SK-N-SH (cell line): ENCODE data around the gene OXSR1. TPM values are rescaled to one million over a fixed set of nuclear protein-coding genes. Genes with fewer than 3 reads are reported as not detected.

Experiments
- CTCF ChIA-PET: fragments of 300-600, 350-600 bp; formaldehyde crosslinking; extraction: SDS; loops from one replicate; lab custom pipeline; 2021; lab: Yijun Ruan, JAX
- POLR2A ChIA-PET: fragments of 350-600 bp; sonication (Branson Sonifier 250); formaldehyde crosslinking; extraction: SDS; loops from one replicate; lab custom pipeline; 2020; ENCODE audit warnings: antibody characterized with exemption, inconsistent platforms; lab: Yijun Ruan, JAX
- DNase-seq: peaks from one replicate; pipeline ENCODE4 v3.0.0; 2012
- H2AFZ ChIP-seq: fragments of 200-600 bp; sonication (generic); 2 replicates; pipeline ENCODE4 v1.8.1; 2016; ENCODE audit warnings: antibody characterized with exemption, mild to moderate bottlenecking, low read depth
- H3F3A ChIP-seq: fragments of 200-600 bp; sonication (generic); replicated peaks from 2 replicates; pipeline ENCODE3; 2016; ENCODE audit warnings: antibody characterized with exemption, mild to moderate bottlenecking; ENCODE audit not compliant: insufficient read depth
- H3K27ac ChIP-seq, 2 experiments: fragments of 200-500 bp in 1 of 2; fragments of 200-600 bp in 1 of 2; sonication (Bioruptor generic) in 1 of 2; sonication (generic), shearing (Covaris generic) in 1 of 2; 2 replicates each; pipeline versions ENCODE4 v1.5.1 to v1.6.1; 2014 to 2016; ENCODE audit warnings: low read depth in 2 of 2, inconsistent platforms in 1 of 2, low read length in 1 of 2, mild to moderate bottlenecking in 1 of 2, mixed read lengths in 1 of 2
- H3K27me3 ChIP-seq: fragments of 200-600 bp; sonication (generic), shearing (Covaris generic); 2 replicates; pipeline ENCODE4 v1.6.1; 2016; ENCODE audit warnings: mixed run types; ENCODE audit not compliant: insufficient read depth
- H3K36me3 ChIP-seq, 2 experiments: fragments of 200-500 bp in 1 of 2; fragments of 200-600 bp in 1 of 2; sonication (Bioruptor generic) in 1 of 2; sonication (generic) in 1 of 2; replicated peaks in 1 of 2; 2 replicates each; pipeline versions ENCODE3 to v1.5.1; 2014 to 2016; ENCODE audit warnings: low read length in 1 of 2, mild to moderate bottlenecking in 1 of 2; ENCODE audit not compliant: insufficient read depth in 2 of 2, control insufficient read depth in 1 of 2
- H3K4me1 ChIP-seq, 2 experiments: fragments of 200-500 bp in 1 of 2; fragments of 200-600 bp in 1 of 2; sonication (Bioruptor generic) in 1 of 2; sonication (generic), shearing (Covaris generic) in 1 of 2; 2 replicates each; pipeline versions ENCODE4 v1.5.1 to v1.6.1; 2014 to 2016; ENCODE audit warnings: low read depth in 1 of 2, low read length in 1 of 2, mixed run types in 1 of 2; ENCODE audit not compliant: insufficient read depth in 2 of 2, control insufficient read depth in 1 of 2
- H3K4me2 ChIP-seq: fragments of 200-600 bp; sonication (generic), shearing (Covaris generic); 2 replicates; pipeline ENCODE4 v1.6.1; 2017; ENCODE audit warnings: mixed run types
- H3K4me3 ChIP-seq, 2 experiments: fragments of 200-500 bp in 1 of 2; fragments of 200-600 bp in 1 of 2; sonication (Bioruptor generic) in 1 of 2; sonication (generic), shearing (Covaris generic) in 1 of 2; 2 replicates each; pipeline versions ENCODE4 v1.5.1 to v1.8.1; 2014 to 2016; ENCODE audit warnings: low read depth in 2 of 2, inconsistent platforms in 1 of 2, low read length in 1 of 2, mild to moderate bottlenecking in 1 of 2, mixed read lengths in 1 of 2, moderate library complexity in 1 of 2
- H3K79me2 ChIP-seq: fragments of 200-600 bp; sonication (generic); 2 replicates; pipeline ENCODE4 v1.8.1; 2017; ENCODE audit warnings: mild to moderate bottlenecking; ENCODE audit not compliant: insufficient read depth
- H3K9ac ChIP-seq: fragments of 200-600 bp; sonication (generic); 2 replicates; pipeline ENCODE4 v1.6.1; 2017; ENCODE audit warnings: mixed run types
- H3K9me2 ChIP-seq: fragments of 200-600 bp; sonication (generic); 2 replicates; pipeline ENCODE4 v1.6.1; 2017; ENCODE audit warnings: mixed run types
- H3K9me3 ChIP-seq: fragments of 200-600 bp; sonication (generic); 2 replicates; pipeline ENCODE4 v1.6.1; 2017; ENCODE audit warnings: mixed run types, mild to moderate bottlenecking, moderate library complexity
- H4K20me1 ChIP-seq: fragments of 200-600 bp; sonication (generic); 2 replicates; pipeline ENCODE4 v1.6.1; 2017; ENCODE audit warnings: mild to moderate bottlenecking, mixed run types; ENCODE audit not compliant: insufficient read depth
- EP300 ChIP-seq, 2 experiments: IDR thresholded peaks; 2 replicates each; pipeline versions ENCODE4 v1.4.0 to v1.6.1; 2012; ENCODE audit warnings: borderline replicate concordance in 1 of 2, low read depth in 1 of 2, low read length in 1 of 2
- FOSL2 ChIP-seq: IDR thresholded peaks from 2 replicates; pipeline ENCODE4 v1.4.0; 2012; ENCODE audit warnings: low read depth, mild to moderate bottlenecking, moderate library complexity, borderline replicate concordance
- GATA2 ChIP-seq: sonication (generic); formaldehyde crosslinking; IDR thresholded peaks from 2 replicates; pipeline ENCODE4 v1.5.0; 2020; ENCODE audit warnings: mild to moderate bottlenecking, missing genetic modification reagents
- JUND ChIP-seq: IDR thresholded peaks from 2 replicates; pipeline ENCODE4 v1.4.0; 2012
- NFIC ChIP-seq: IDR thresholded peaks from 2 replicates; pipeline ENCODE4 v1.4.0; 2012; ENCODE audit warnings: borderline replicate concordance
- NRF1 ChIP-seq: IDR thresholded peaks from 2 replicates; pipeline ENCODE4 v1.6.1; 2012; ENCODE audit warnings: low read depth, mild to moderate bottlenecking, low read length
- POLR2AphosphoS5 ChIP-seq: IDR thresholded peaks from 2 replicates; pipeline ENCODE4 v1.6.1; 2012; ENCODE audit warnings: low read depth, low read length
- RAD21 ChIP-seq: IDR thresholded peaks from 2 replicates; pipeline ENCODE4 v1.6.1; 2012; ENCODE audit warnings: mild to moderate bottlenecking, low read length
- RCOR1 ChIP-seq: fragments of 150-350 bp; IDR thresholded peaks from 2 replicates; pipeline ENCODE4 v1.6.1; 2017; ENCODE audit warnings: antibody characterized with exemption, low read length
- RFX5 ChIP-seq: IDR thresholded peaks from 2 replicates; pipeline ENCODE4 v1.6.1; 2012; ENCODE audit warnings: mild to moderate bottlenecking, improper control_type of control experiment, low read length
- RXRA ChIP-seq: IDR thresholded peaks from 2 replicates; pipeline ENCODE4 v1.4.0; 2012; ENCODE audit warnings: low read depth, mild to moderate bottlenecking, borderline replicate concordance
- TEAD4 ChIP-seq: IDR thresholded peaks from 2 replicates; pipeline ENCODE4 v1.4.0; 2012; ENCODE audit warnings: mild to moderate bottlenecking, borderline replicate concordance; ENCODE audit not compliant: insufficient read depth
- ZBTB33 ChIP-seq: IDR thresholded peaks from 2 replicates; pipeline ENCODE4 v1.4.0; 2012; ENCODE audit warnings: low read depth, borderline replicate concordance
- WGBS: methylation state at CpG from one replicate; pipeline ENCODE4 v1.1.6; 2017; ENCODE audit warnings: low lambda C conversion rate; 5-methylcytosine and 5-hydroxymethylcytosine counted together
- polyA plus RNA-seq, 3 experiments: library from polyadenylated mRNA; depleted of rRNA; stranded (reverse); fragments of >200 nt; gene quantifications; 2 replicates each; pipeline ENCODE4 v1.2.3, GENCODE V29; 2012
- TF ChIP-seq, protein P1 (sequence below): IDR thresholded peaks from 2 replicates; pipeline ENCODE4; 2012

OXSR1 gene
- polyA plus RNA-seq, 1 of the 3 experiments (the other 2 are of a cell fraction): 22.3 TPM

DNA sequence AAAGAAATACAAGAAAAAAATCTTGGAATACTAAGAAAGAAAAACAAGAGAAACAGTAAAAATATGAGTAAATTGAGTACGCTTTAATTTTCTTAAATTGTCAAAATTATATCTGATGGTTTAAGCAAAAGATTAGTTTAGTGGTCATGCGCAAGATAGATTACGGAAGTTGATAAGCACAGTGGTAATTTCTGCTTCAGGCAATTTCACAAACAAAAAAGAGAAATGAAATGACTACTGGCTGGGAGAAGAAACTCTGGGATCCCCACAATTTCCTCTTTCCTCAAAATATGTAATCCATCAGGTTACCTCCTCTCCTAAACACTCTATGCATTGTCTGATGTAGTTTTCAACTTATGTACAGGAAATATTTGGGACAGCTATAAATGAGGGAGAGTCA, 17.9 kb upstream of the OXSR1 start:
- Histone ChIP-seq H2AFZ (no peak overlapping the region), H4K20me1 (no peaks in the 10 kb centered on the region), H3K4me3 (no peak overlapping the region), H3K4me1 (peaks cover 0 to 5% of the 10 kb centered on the region in 2 experiments; a peak in 1 of 4 replicates), H3K36me3 (no peaks in the 10 kb centered on the region), H3K4me2 (no peak overlapping the region), H3K27ac (no peak overlapping the region), H3K79me2 (no peaks in the 10 kb centered on the region), H3K9me3 (no peaks in the 10 kb centered on the region), H3K9me2 (no peaks in the 10 kb centered on the region), H3F3A (no peaks in the 10 kb centered on the region), H3K9ac (no peak overlapping the region), H3K27me3 (no peaks in the 10 kb centered on the region)
- POLR2A ChIA-PET: no interaction called here
- DNase-seq: no peak
- WGBS: 90% methylated on average over 3 of the region's 3 CpGs
- CTCF ChIA-PET: interaction anchor here (0.6 to 0.7 kb wide), 2 partner anchors 11 to 15 kb away, joined by 3 read pairs; no protein-coding TSS in a partner anchor
- TF ChIP-seq EP300 (IDR thresholded peaks at IDR 0.05; ENCODE audit: borderline replicate concordance in 1 of 2, low read depth in 1 of 2, low read length in 1 of 2) (no peak), POLR2AphosphoS5 (no peak), RCOR1 (no peak)

GRCh38 chr3:38148311-38148882, 16.9 kb upstream of the OXSR1 start:
- DNase-seq: no peak
- TF ChIP-seq NFIC: no peak
- TF ChIP-seq TEAD4: no peak
- no peak for TF ChIP-seq JUND
- TF ChIP-seq RCOR1: no peak
- no peak for TF ChIP-seq RFX5
- TF ChIP-seq, protein P1, sequence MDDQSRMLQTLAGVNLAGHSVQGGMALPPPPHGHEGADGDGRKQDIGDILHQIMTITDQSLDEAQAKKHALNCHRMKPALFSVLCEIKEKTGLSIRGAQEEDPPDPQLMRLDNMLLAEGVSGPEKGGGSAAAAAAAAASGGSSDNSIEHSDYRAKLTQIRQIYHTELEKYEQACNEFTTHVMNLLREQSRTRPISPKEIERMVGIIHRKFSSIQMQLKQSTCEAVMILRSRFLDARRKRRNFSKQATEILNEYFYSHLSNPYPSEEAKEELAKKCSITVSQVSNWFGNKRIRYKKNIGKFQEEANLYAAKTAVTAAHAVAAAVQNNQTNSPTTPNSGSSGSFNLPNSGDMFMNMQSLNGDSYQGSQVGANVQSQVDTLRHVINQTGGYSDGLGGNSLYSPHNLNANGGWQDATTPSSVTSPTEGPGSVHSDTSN: no peak
- TF ChIP-seq NRF1: no peak
- TF ChIP-seq ZBTB33: no peak
- TF ChIP-seq GATA2 (CRISPR knock-in tag): no peak
- TF ChIP-seq FOSL2: no peak
- TF ChIP-seq RXRA: no peak
- no peak for TF ChIP-seq RAD21
- H3K9ac ChIP-seq: no peak overlapping the region
- no peak overlapping the region for H3K27ac ChIP-seq
- H3K4me1 ChIP-seq: peaks cover 0 to 5% of the 10 kb centered on the region in 2 experiments; a peak in 1 of 4 replicates
- POLR2A ChIA-PET: no interaction called here
- CTCF ChIA-PET: interaction anchor here (0.7 to 0.8 kb wide), 3 partner anchors 9 to 492 kb away, joined by 3 to 5 read pairs (median 4); no protein-coding TSS in a partner anchor
- no peaks in the 10 kb centered on the region for H4K20me1 ChIP-seq
- no peaks in the 10 kb centered on the region for H3F3A ChIP-seq
- 66% methylated on average over 5 of the region's 5 CpGs for WGBS
- no peaks in the 10 kb centered on the region for H3K27me3 ChIP-seq
- H3K36me3 ChIP-seq: no peaks in the 10 kb centered on the region
- no peak overlapping the region for H3K4me2 ChIP-seq
- no peaks in the 10 kb centered on the region for H3K9me3 ChIP-seq
- no peak overlapping the region for H2AFZ ChIP-seq
- H3K9me2 ChIP-seq: no peaks in the 10 kb centered on the region
- H3K4me3 ChIP-seq: no peak overlapping the region
- no peaks in the 10 kb centered on the region for H3K79me2 ChIP-seq
